ENCODE measurements around the gene PDE10A. TPM values are rescaled to one million over a fixed set of nuclear protein-coding genes. Genes with fewer than 3 reads are reported as not detected.

Gene PDE10A
- total and polyA plus RNA-seq, 2 of the 4 experiments (the other 2 are of a cell fraction): 3.4 to 12.4 TPM

GRCh38 chr6:165511807-165512206, 151.2 kb downstream of the PDE10A start:
- in situ Hi-C loops (cut with MboI; ENCODE audit: low sequenced_read_pairs): no loop called here
- Histone ChIP-seq H2AK5ac (ENCODE audit: low read depth, low read length) (no peak overlapping the region), H3K27ac (ENCODE audit: insufficient read depth, low read length) (no peak overlapping the region), H2AFZ (replicated peaks; ENCODE audit: low read length, poor library complexity) (no peak overlapping the region), H3K56ac (ENCODE audit: extremely low read depth, insufficient read depth, low read length) (no peak overlapping the region), H3K18ac (ENCODE audit: low read depth, low read length) (no peak overlapping the region), H3K9me3 (ENCODE audit: control insufficient read depth, insufficient read depth, low read length) (no peaks in the 10 kb centered on the region), H2BK15ac (ENCODE audit: low read depth, low read length) (no peak overlapping the region), H2BK5ac (ENCODE audit: low read depth, low read length, poor library complexity, severe bottlenecking) (no peak overlapping the region), H2BK20ac (ENCODE audit: low read depth, low read length) (no peak overlapping the region), H3K4ac (ENCODE audit: low read depth, low read length) (no peak overlapping the region), H3K27me3 (ENCODE audit: control insufficient read depth, insufficient read depth, low read length) (no peaks in the 10 kb centered on the region), H3K9me1 (ENCODE audit: insufficient read depth, low read length) (no peaks in the 10 kb centered on the region), H3K4me1 (ENCODE audit: control insufficient read depth, insufficient read depth, low read length) (peaks cover 8% of the 10 kb centered on the region; the same call in 1 of the 2 replicates), H4K5ac (ENCODE audit: low read depth, low read length) (no peak overlapping the region), H3K9ac (ENCODE audit: low read depth, low read length) (no peak overlapping the region), H4K8ac (ENCODE audit: low read depth in 2 of 2, low read length in 2 of 2) (no peak overlapping the region), H4K20me1 (ENCODE audit: insufficient read depth, low read length) (no peaks in the 10 kb centered on the region; the same call in 1 of the 2 replicates), H4K91ac (ENCODE audit: insufficient read depth, low read depth, low read length) (no peak overlapping the region), H3K14ac (replicated peaks; ENCODE audit: low read depth, low read length) (no peak overlapping the region), H3K36me3 (ENCODE audit: control insufficient read depth, insufficient read depth, low read length) (no peaks in the 10 kb centered on the region), H3K79me1 (ENCODE audit: low read depth in 1 of 2, low read length in 2 of 2) (peaks cover 6 to 12% of the 10 kb centered on the region in 2 experiments), H3K4me2 (ENCODE audit: low read depth, low read length) (no peak overlapping the region), H2BK120ac (ENCODE audit: low read depth, low read length) (no peak overlapping the region), H3K23ac (ENCODE audit: low read depth, low read length) (no peak overlapping the region), H3K4me3 (ENCODE audit: insufficient read depth, low read depth, low read length) (no peak overlapping the region), H2AK9ac (replicated peaks; ENCODE audit: low read depth, low read length, poor library complexity) (no peak overlapping the region)
- DNase-seq: no peak
- intact Hi-C loops (cut with micrococcal nuclease): no loop called here
- TF ChIP-seq RAD21 (IDR thresholded peaks at IDR 0.05; ENCODE audit: low read length) (no peak), FOS (IDR thresholded peaks at IDR 0.05; ENCODE audit: low read depth, low read length) (no peak), MAZ (IDR thresholded peaks at IDR 0.05; ENCODE audit: borderline replicate concordance, low read depth, low read length) (no peak), POLR2A (IDR thresholded peaks at IDR 0.05; ENCODE audit: low read depth, low read length) (no peak), RFX5 (IDR thresholded peaks at IDR 0.05; ENCODE audit: low read depth, low read length) (no peak), MXI1 (IDR thresholded peaks at IDR 0.05; ENCODE audit: borderline replicate concordance, low read depth, low read length) (no peak), SMC3 (IDR thresholded peaks at IDR 0.05; ENCODE audit: low read depth, low read length) (no peak), MAFK (IDR thresholded peaks at IDR 0.05; ENCODE audit: low read depth, low read length) (no peak), CHD1 (IDR thresholded peaks at IDR 0.05; ENCODE audit: low read depth, low read length) (no peak), CEBPB (IDR thresholded peaks at IDR 0.05; ENCODE audit: low read depth, low read length) (no peak), RCOR1 (IDR thresholded peaks at IDR 0.05; ENCODE audit: insufficient replicate concordance, low read length) (no peak), NFE2L2 (IDR thresholded peaks at IDR 0.05; ENCODE audit: low read depth, low read length) (no peak), BHLHE40 (IDR thresholded peaks at IDR 0.05; ENCODE audit: low read depth, low read length) (no peak)
- TF ChIP-seq, protein P1, sequence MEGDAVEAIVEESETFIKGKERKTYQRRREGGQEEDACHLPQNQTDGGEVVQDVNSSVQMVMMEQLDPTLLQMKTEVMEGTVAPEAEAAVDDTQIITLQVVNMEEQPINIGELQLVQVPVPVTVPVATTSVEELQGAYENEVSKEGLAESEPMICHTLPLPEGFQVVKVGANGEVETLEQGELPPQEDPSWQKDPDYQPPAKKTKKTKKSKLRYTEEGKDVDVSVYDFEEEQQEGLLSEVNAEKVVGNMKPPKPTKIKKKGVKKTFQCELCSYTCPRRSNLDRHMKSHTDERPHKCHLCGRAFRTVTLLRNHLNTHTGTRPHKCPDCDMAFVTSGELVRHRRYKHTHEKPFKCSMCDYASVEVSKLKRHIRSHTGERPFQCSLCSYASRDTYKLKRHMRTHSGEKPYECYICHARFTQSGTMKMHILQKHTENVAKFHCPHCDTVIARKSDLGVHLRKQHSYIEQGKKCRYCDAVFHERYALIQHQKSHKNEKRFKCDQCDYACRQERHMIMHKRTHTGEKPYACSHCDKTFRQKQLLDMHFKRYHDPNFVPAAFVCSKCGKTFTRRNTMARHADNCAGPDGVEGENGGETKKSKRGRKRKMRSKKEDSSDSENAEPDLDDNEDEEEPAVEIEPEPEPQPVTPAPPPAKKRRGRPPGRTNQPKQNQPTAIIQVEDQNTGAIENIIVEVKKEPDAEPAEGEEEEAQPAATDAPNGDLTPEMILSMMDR (conservative IDR thresholded peaks at IDR 0.05; ENCODE audit: low read depth, low read length): no peak
- TF ChIP-seq, protein P2, sequence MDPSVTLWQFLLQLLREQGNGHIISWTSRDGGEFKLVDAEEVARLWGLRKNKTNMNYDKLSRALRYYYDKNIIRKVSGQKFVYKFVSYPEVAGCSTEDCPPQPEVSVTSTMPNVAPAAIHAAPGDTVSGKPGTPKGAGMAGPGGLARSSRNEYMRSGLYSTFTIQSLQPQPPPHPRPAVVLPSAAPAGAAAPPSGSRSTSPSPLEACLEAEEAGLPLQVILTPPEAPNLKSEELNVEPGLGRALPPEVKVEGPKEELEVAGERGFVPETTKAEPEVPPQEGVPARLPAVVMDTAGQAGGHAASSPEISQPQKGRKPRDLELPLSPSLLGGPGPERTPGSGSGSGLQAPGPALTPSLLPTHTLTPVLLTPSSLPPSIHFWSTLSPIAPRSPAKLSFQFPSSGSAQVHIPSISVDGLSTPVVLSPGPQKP (IDR thresholded peaks at IDR 0.05; ENCODE audit: borderline replicate concordance, low read depth, low read length): no peak
- TF ChIP-seq, protein P3, sequence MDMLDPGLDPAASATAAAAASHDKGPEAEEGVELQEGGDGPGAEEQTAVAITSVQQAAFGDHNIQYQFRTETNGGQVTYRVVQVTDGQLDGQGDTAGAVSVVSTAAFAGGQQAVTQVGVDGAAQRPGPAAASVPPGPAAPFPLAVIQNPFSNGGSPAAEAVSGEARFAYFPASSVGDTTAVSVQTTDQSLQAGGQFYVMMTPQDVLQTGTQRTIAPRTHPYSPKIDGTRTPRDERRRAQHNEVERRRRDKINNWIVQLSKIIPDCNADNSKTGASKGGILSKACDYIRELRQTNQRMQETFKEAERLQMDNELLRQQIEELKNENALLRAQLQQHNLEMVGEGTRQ (IDR thresholded peaks at IDR 0.05; ENCODE audit: low read depth, low read length): no peak
- BruUV-seq (replicated peaks): no TSS peak
- no peak for ATAC-seq (ENCODE audit: low read depth)
- POLR2A ChIA-PET (ENCODE audit: unreplicated experiment): no interaction called here
- dilution Hi-C loops (cut with HindIII; ENCODE audit: low sequenced_read_pairs, unreplicated experiment): no loop called here
- CTCF ChIA-PET: no interaction called here
